ENCODE measurements around the gene DKKL1.

DNA sequence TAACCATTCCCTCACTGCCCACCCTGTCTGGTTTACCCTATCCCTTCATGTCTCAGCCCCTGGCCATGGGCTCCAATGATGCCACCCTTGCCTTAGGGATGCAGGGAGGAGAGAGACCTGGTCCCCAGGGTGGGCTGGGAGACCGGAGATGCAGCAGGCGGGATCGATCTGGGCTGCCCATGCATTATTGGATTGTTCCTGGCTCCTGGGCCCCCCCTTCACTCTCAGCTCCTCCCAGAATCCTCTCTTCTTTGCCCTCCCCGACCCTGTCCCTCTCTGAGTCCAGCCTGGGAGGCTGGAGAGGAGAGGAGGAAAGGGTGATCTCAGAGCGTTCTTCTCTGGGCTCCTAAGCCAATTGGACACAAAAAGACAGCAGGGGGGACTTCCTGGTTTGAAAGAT lies 30.2 kb downstream of the DKKL1 start:
- TF ChIP-seq, protein P1, sequence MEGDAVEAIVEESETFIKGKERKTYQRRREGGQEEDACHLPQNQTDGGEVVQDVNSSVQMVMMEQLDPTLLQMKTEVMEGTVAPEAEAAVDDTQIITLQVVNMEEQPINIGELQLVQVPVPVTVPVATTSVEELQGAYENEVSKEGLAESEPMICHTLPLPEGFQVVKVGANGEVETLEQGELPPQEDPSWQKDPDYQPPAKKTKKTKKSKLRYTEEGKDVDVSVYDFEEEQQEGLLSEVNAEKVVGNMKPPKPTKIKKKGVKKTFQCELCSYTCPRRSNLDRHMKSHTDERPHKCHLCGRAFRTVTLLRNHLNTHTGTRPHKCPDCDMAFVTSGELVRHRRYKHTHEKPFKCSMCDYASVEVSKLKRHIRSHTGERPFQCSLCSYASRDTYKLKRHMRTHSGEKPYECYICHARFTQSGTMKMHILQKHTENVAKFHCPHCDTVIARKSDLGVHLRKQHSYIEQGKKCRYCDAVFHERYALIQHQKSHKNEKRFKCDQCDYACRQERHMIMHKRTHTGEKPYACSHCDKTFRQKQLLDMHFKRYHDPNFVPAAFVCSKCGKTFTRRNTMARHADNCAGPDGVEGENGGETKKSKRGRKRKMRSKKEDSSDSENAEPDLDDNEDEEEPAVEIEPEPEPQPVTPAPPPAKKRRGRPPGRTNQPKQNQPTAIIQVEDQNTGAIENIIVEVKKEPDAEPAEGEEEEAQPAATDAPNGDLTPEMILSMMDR (IDR thresholded peaks at IDR 0.05), result no peak
- TF ChIP-seq POLR2A (IDR thresholded peaks at IDR 0.05), result no peak
